NCI-H1092 (cell line): ENCODE measurements around the gene NMNAT1.
A peak's percentile ranks its signal among the peaks of the same experiment; 100 is the strongest.
"Not testable (repeated sequence)": the region's sequence is repeated elsewhere in the genome, so short reads cannot be mapped to it uniquely, and the experiment has no call there.

Experiments
- DNase-seq: peaks from one replicate; lab custom pipeline; 2025; lab: John Stamatoyannopoulos, UW

Gene NMNAT1

GRCh38 chr1:9942939-9943788 is at the start of gene NMNAT1, which contains the start of gene LZIC:
Gene NMNAT1 (plus strand): TSS chr1:9943475. CDS start chr1:9972074, 28,599 bp downstream.
Gene LZIC (minus strand): TSS chr1:9943391. CDS start chr1:9936619, 6,772 bp downstream.
- DNase-seq = peak; percentile 91

GRCh38 chr1:9894115-9894514 is 49.2 kb upstream of the NMNAT1 start:
- no peak for DNase-seq

- DNase-seq = peak; percentile 83
Observed at GRCh38 chr1:9900142-9901043, 42.9 kb upstream of the NMNAT1 start.

GRCh38 chr1:9901148-9902059 is 41.9 kb upstream of the NMNAT1 start:
- no peak for DNase-seq

GRCh38 chr1:9902060-9902452 is 41.2 kb upstream of the NMNAT1 start:
- no peak for DNase-seq

GRCh38 chr1:9903801-9904527 is 39.3 kb upstream of the NMNAT1 start:
- no peak for DNase-seq

GRCh38 chr1:9904596-9904995 is 38.7 kb upstream of the NMNAT1 start:
- DNase-seq = no peak

- DNase-seq = no peak
Observed at GRCh38 chr1:9905010-9905409, 38.3 kb upstream of the NMNAT1 start.

GRCh38 chr1:9906466-9906865 is 36.8 kb upstream of the NMNAT1 start:
- DNase-seq = no peak

- no peak for DNase-seq
Observed at GRCh38 chr1:9907441-9907840, 35.8 kb upstream of the NMNAT1 start.

- no peak for DNase-seq
Observed at GRCh38 chr1:9908871-9909233, 34.4 kb upstream of the NMNAT1 start.

GRCh38 chr1:9909234-9910046 is 33.8 kb upstream of the NMNAT1 start:
- no peak for DNase-seq

- DNase-seq = no peak
Observed at GRCh38 chr1:9910076-9910422, 33.2 kb upstream of the NMNAT1 start, which contains the start of gene CTNNBIP1. Gene CTNNBIP1 (minus strand): TSS chr1:9910269. CDS start chr1:9872064, 38,205 bp downstream.

GRCh38 chr1:9910423-9911178 is 32.7 kb upstream of the NMNAT1 start:
- peak; percentile 99 for DNase-seq

- DNase-seq = no peak
Observed at GRCh38 chr1:9912264-9912936, 30.9 kb upstream of the NMNAT1 start.

- DNase-seq = no peak
Observed at GRCh38 chr1:9914610-9914937, 28.7 kb upstream of the NMNAT1 start.

GRCh38 chr1:9916452-9916851 is 26.8 kb upstream of the NMNAT1 start:
- no peak for DNase-seq

GRCh38 chr1:9917495-9917894 is 25.8 kb upstream of the NMNAT1 start:
- not testable (repeated sequence) for DNase-seq

GRCh38 chr1:9917901-9918300 is 25.4 kb upstream of the NMNAT1 start:
- DNase-seq = no peak
